H1 (cell line): ENCODE data around the gene CDCA7. TPM values are rescaled to one million over a fixed set of nuclear protein-coding genes. Genes with fewer than 3 reads are reported as not detected.

Source experiments
- CTCF ChIA-PET: fragments of 300-600 bp; sonication (Branson Sonifier 250); formaldehyde crosslinking; loops from one replicate; lab custom pipeline; 2021; ENCODE audit not compliant: partially characterized antibody; lab: Charles Lee
- POLR2A ChIA-PET: fragments of 300-600 bp; sonication (Branson Sonifier 250); formaldehyde crosslinking; loops from one replicate; lab custom pipeline; 2021; ENCODE audit warnings: inconsistent platforms; ENCODE audit not compliant: partially characterized antibody; lab: Charles Lee
- DNase-seq, 2 experiments: peaks; one replicate each; pipeline versions ENCODE4 v3.0.0 to v3.0.0-alpha.2; 2010 to 2022; ENCODE audit warnings: low spot score in 2 of 2, low read depth in 1 of 2, mixed read lengths in 1 of 2
- FAIRE-seq: peaks from 2 replicates; lab custom pipeline; 2011; peaks lifted over from hg19 to GRCh38; lab: Jason Lieb, UNC
- H2AFZ ChIP-seq: 2 replicates; pipeline ENCODE4 v1.8.1; 2012; ENCODE audit warnings: low read length, inconsistent platforms
- H2AK5ac ChIP-seq: 2 replicates; pipeline ENCODE4 v1.6.1; 2013; ENCODE audit warnings: low read depth, low read length
- H2BK120ac ChIP-seq: replicated peaks from 2 replicates; pipeline ENCODE3; 2013; ENCODE audit warnings: low read depth, low read length, inconsistent platforms
- H2BK12ac ChIP-seq: 2 replicates; pipeline ENCODE4 v1.6.1; 2013; ENCODE audit warnings: low read depth, low read length
- H2BK15ac ChIP-seq: 2 replicates; pipeline ENCODE4 v1.6.1; 2013; ENCODE audit warnings: low read length
- H2BK20ac ChIP-seq: 2 replicates; pipeline ENCODE4 v1.6.1; 2013; ENCODE audit warnings: low read length
- H2BK5ac ChIP-seq: 2 replicates; pipeline ENCODE4 v1.6.1; 2013; ENCODE audit warnings: low read depth, low read length
- H3K14ac ChIP-seq: 2 replicates; pipeline ENCODE4 v1.6.1; 2013; ENCODE audit warnings: inconsistent platforms; ENCODE audit not compliant: insufficient read length
- H3K18ac ChIP-seq: 2 replicates; pipeline ENCODE4 v1.6.1; 2013; ENCODE audit warnings: low read length; ENCODE audit errors: extremely low read depth
- H3K23ac ChIP-seq: 2 replicates; pipeline ENCODE4 v1.6.1; 2013; ENCODE audit warnings: inconsistent platforms; ENCODE audit not compliant: insufficient read length
- H3K23me2 ChIP-seq: 2 replicates; pipeline ENCODE4 v1.6.1; 2013; ENCODE audit warnings: low read depth, low read length
- H3K27ac ChIP-seq: 2 replicates; pipeline ENCODE4 v1.6.1; 2011; ENCODE audit warnings: low read depth, low read length, inconsistent platforms
- H3K27me3 ChIP-seq, 4 experiments: replicated peaks in 1 of 4; 1 replicate in 1 of 4; 2 replicates in 3 of 4; pipeline versions ENCODE4 v1.6.1 to v1.8.1; 2011 to 2013; ENCODE audit warnings: low read length in 3 of 4, mild to moderate bottlenecking in 3 of 4, inconsistent platforms in 2 of 4, mixed read lengths in 2 of 4, moderate library complexity in 1 of 4; ENCODE audit not compliant: control insufficient read depth in 3 of 4, insufficient read depth in 3 of 4; ENCODE audit errors: extremely low read depth in 1 of 4
- H3K36me3 ChIP-seq, 4 experiments: 2 replicates each; pipeline versions ENCODE4 v1.6.1 to v1.8.1; 2011 to 2013; ENCODE audit warnings: mild to moderate bottlenecking in 4 of 4, low read length in 3 of 4, moderate library complexity in 2 of 4, control low read depth in 1 of 4, inconsistent platforms in 1 of 4; ENCODE audit not compliant: insufficient read depth in 4 of 4, control insufficient read depth in 2 of 4
- H3K4ac ChIP-seq: replicated peaks from 2 replicates; pipeline ENCODE3; 2013; ENCODE audit warnings: low read length, low read depth, mixed read lengths, inconsistent platforms; ENCODE audit not compliant: insufficient read length
- H3K4me1 ChIP-seq, 4 experiments: replicated peaks in 1 of 4; 1 replicate in 1 of 4; 2 replicates in 3 of 4; pipeline versions ENCODE4 v1.6.1 to v1.8.1; 2011 to 2013; ENCODE audit warnings: low read length in 3 of 4, inconsistent platforms in 2 of 4, mixed read lengths in 1 of 4; ENCODE audit not compliant: insufficient read depth in 4 of 4, control insufficient read depth in 3 of 4
- H3K4me2 ChIP-seq, 2 experiments: 2 replicates each; pipeline versions ENCODE4 v1.6.1 to v1.8.1; 2011 to 2013; ENCODE audit warnings: low read depth in 2 of 2, low read length in 2 of 2, control low read depth in 1 of 2, inconsistent platforms in 1 of 2, mild to moderate bottlenecking in 1 of 2; ENCODE audit not compliant: insufficient read depth in 1 of 2
- H3K4me3 ChIP-seq, 4 experiments: fragments of 200-600, 300-600 bp in 1 of 4; sonication (generic), shearing (Covaris generic), sonication (Bioruptor Twin) in 1 of 4; 2 replicates each; pipeline versions ENCODE4 v1.5.1 to v1.8.1; 2011 to 2016; ENCODE audit warnings: low read length in 4 of 4, low read depth in 3 of 4, control low read depth in 2 of 4, inconsistent platforms in 2 of 4, mild to moderate bottlenecking in 2 of 4, mixed read lengths in 1 of 4, moderate library complexity in 1 of 4; ENCODE audit not compliant: insufficient read depth in 2 of 4; ENCODE audit errors: extremely low read depth in 1 of 4
- H3K56ac ChIP-seq: replicated peaks from 2 replicates; pipeline ENCODE3; 2013; ENCODE audit warnings: low read depth, mild to moderate bottlenecking, mixed read lengths, low read length, inconsistent platforms; ENCODE audit not compliant: insufficient read length
- H3K79me1 ChIP-seq: 2 replicates; pipeline ENCODE4 v1.6.1; 2013; ENCODE audit warnings: low read depth, low read length, control low read depth
- H3K79me2 ChIP-seq, 2 experiments: 2 replicates each; pipeline versions ENCODE4 v1.6.1 to v1.8.1; 2012 to 2013; ENCODE audit warnings: low read length in 2 of 2, mild to moderate bottlenecking in 2 of 2, inconsistent platforms in 1 of 2; ENCODE audit not compliant: insufficient read depth in 2 of 2, control insufficient read depth in 1 of 2
- H3K9ac ChIP-seq, 4 experiments: replicated peaks in 1 of 4; 1 replicate in 1 of 4; 2 replicates in 3 of 4; pipeline versions ENCODE4 v1.6.1 to v1.8.1; 2011 to 2013; ENCODE audit warnings: low read depth in 3 of 4, low read length in 3 of 4, control low read depth in 2 of 4, mild to moderate bottlenecking in 2 of 4, moderate library complexity in 2 of 4, inconsistent platforms in 1 of 4; ENCODE audit errors: extremely low read depth in 1 of 4
- H3K9me3 ChIP-seq, 2 experiments: 2 replicates each; pipeline versions ENCODE4 v1.6.1 to v1.8.1; 2012 to 2013; ENCODE audit warnings: mild to moderate bottlenecking in 2 of 2, moderate library complexity in 2 of 2, control low read depth in 1 of 2, inconsistent platforms in 1 of 2, low read depth in 1 of 2, low read length in 1 of 2, mixed read lengths in 1 of 2; ENCODE audit not compliant: insufficient read depth in 2 of 2
- H4K20me1 ChIP-seq, 2 experiments: replicated peaks in 1 of 2; 2 replicates each; pipeline versions ENCODE3 to v1.8.1; 2011 to 2013; ENCODE audit warnings: inconsistent platforms in 2 of 2, low read length in 2 of 2, mild to moderate bottlenecking in 1 of 2; ENCODE audit not compliant: insufficient read depth in 2 of 2, control insufficient read depth in 1 of 2
- H4K5ac ChIP-seq: 2 replicates; pipeline ENCODE4 v1.6.1; 2013; ENCODE audit warnings: low read length, low read depth, mixed read lengths, inconsistent platforms; ENCODE audit not compliant: insufficient read length
- H4K8ac ChIP-seq: 2 replicates; pipeline ENCODE4 v1.8.0; 2013; ENCODE audit warnings: mild to moderate bottlenecking, moderate library complexity, low read length, inconsistent platforms; ENCODE audit not compliant: insufficient read depth; ENCODE audit errors: extremely low read depth
- H4K91ac ChIP-seq: replicated peaks from 2 replicates; pipeline ENCODE3; 2013; ENCODE audit warnings: low read length, mixed read lengths, inconsistent platforms; ENCODE audit not compliant: insufficient read length
- JUND ChIP-seq: IDR thresholded peaks from 2 replicates; pipeline ENCODE4 v1.6.1; 2011; ENCODE audit warnings: mild to moderate bottlenecking, improper control_type of control experiment, low read length
- MAFK ChIP-seq: IDR thresholded peaks from 2 replicates; pipeline ENCODE4 v1.6.1; 2012; ENCODE audit warnings: low read depth, mild to moderate bottlenecking, improper control_type of control experiment, low read length
- POU5F1 ChIP-seq: IDR thresholded peaks from 2 replicates; pipeline ENCODE4 v1.6.1; 2011; ENCODE audit warnings: low read depth, mild to moderate bottlenecking, low read length, moderate library complexity
- SIX5 ChIP-seq: IDR thresholded peaks from 2 replicates; pipeline ENCODE4 v1.6.1; 2011; ENCODE audit warnings: mild to moderate bottlenecking, low read depth, low read length
- TAF1 ChIP-seq: IDR thresholded peaks from 2 replicates; pipeline ENCODE4 v1.6.1; 2011; ENCODE audit warnings: mild to moderate bottlenecking, low read depth, low read length
- WGBS, 2 experiments: shearing (Covaris generic) in 1 of 2; methylation state at CpG; one replicate each; pipeline versions ENCODE4 v1.1.6 to v1.1.7; 2013 to 2015; ENCODE audit warnings: low lambda C conversion rate in 2 of 2, mixed read lengths in 2 of 2, inconsistent platforms in 1 of 2, low coverage in 1 of 2, missing lambda C conversion rate in 1 of 2; ENCODE audit not compliant: insufficient replicate concordance in 2 of 2, insufficient coverage in 1 of 2, insufficient read length in 1 of 2; ENCODE audit errors: extremely low coverage in 1 of 2, missing lambda C conversion rate in 1 of 2; 5-methylcytosine and 5-hydroxymethylcytosine counted together
- polyA plus RNA-seq, 7 experiments: library from polyadenylated mRNA; depleted of rRNA in 3 of 7; stranded (reverse) in 5 of 7; unstranded in 2 of 7; fragments of >200 nt in 5 of 7; fragments of 200-250 nt in 2 of 7; gene quantifications; 1 replicate in 5 of 7; 2 replicates in 1 of 7; 4 replicates in 1 of 7; pipeline versions ENCODE4 v1.2.1 to v1.2.3, GENCODE V29; 2011 to 2013; ENCODE audit warnings: missing spikeins in 2 of 7, mixed read lengths in 2 of 7
- total RNA-seq: library from RNA; stranded (reverse); fragmentation: NEBNext Ultra II Directional; extraction: Animal tissue kit (Norgen Biotek cat#: 25700); gene quantifications from 2 replicates; pipeline ENCODE4 v1.2.1, GENCODE V29; 2021

Gene CDCA7
- total and polyA plus RNA-seq, 2 of the 8 experiments (the other 6 are each of a cell fraction or from before 2014, with no cell fraction given), result 64.4 to 80.4 TPM

DNA sequence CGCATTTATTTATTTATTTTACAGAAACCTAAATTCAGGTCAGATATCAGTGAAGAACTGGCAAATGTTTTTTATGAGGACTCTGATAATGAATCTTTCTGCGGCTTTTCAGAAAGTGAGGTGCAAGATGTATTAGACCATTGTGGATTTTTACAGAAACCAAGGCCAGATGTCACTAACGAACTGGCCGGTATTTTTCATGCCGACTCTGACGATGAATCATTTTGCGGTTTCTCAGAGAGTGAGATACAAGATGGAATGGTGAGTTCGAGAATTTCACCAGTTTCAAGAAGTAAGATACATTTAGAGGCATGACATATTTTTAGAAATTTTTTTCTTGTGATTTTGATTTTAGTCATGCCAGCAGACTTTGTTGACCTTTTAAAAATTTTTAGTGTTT, 4.6 kb downstream of the CDCA7 start:
- FAIRE-seq, result no peak
- Histone ChIP-seq H2AK5ac (no peak overlapping the region), H4K20me1 (peaks cover 17 to 20% of the 10 kb centered on the region in 2 experiments), H3K9me3 (no peaks in the 10 kb centered on the region), H3K36me3 (peaks cover 15 to 50% (median 36%) of the 10 kb centered on the region in 4 experiments), H3K4ac (no peak overlapping the region), H4K5ac (no peak overlapping the region), H2BK20ac (no peak overlapping the region), H3K27ac (no peak overlapping the region), H3K79me2 (peaks cover 23 to 75% of the 10 kb centered on the region in 2 experiments), H4K91ac (no peak overlapping the region), H3K14ac (no peak overlapping the region), H3K56ac (no peak overlapping the region), H3K27me3 (no peaks in the 10 kb centered on the region), H3K18ac (no peak overlapping the region), H3K23me2 (peaks cover 10% of the 10 kb centered on the region), H3K4me1 (peaks cover 4 to 13% (median 9%) of the 10 kb centered on the region in 4 experiments; a peak in 4 of 7 replicates), H3K4me3 (no peak overlapping the region), H4K8ac (no peak overlapping the region), H2BK12ac (no peak overlapping the region), H3K4me2 (no peak overlapping the region), H3K23ac (no peak overlapping the region), H2BK5ac (no peak overlapping the region), H3K9ac (no peak overlapping the region), H2BK15ac (no peak overlapping the region), H3K79me1 (peaks cover 11% of the 10 kb centered on the region), H2BK120ac (no peak overlapping the region), H2AFZ (no peak overlapping the region)
- 92% methylated on average over 8 of the region's 8 CpGs; no CpG with 5 or more reads in 1 of the 2 experiments for WGBS, 2 experiments
- no peak for DNase-seq
- ChIA-PET POLR2A (no interaction called here), CTCF (interaction anchor here (0.8 to 1.7 kb wide), 2 partner anchors 142 to 332 kb away, joined by 3 to 6 read pairs; no protein-coding TSS in a partner anchor)
- TF ChIP-seq POU5F1 (no peak), MAFK (no peak), TAF1 (no peak), SIX5 (no peak), JUND (no peak)
